LNCaP clone FGC (cell line): ENCODE results near the gene TVP23A.

ENCODE experiments used
- DNase-seq: peaks from one replicate; pipeline ENCODE4 v3.0.0-alpha.2; 2011; ENCODE audit warnings: low read depth
- H3K4me3 ChIP-seq: 2 replicates; pipeline ENCODE4 v1.5.1; 2011; ENCODE audit warnings: mild to moderate bottlenecking, low read depth, low read length, control low read depth
- CTCF ChIP-seq: IDR thresholded peaks from 2 replicates; pipeline ENCODE4 v1.5.1; 2012; ENCODE audit warnings: mild to moderate bottlenecking; ENCODE audit not compliant: control insufficient read depth, insufficient read depth; ENCODE audit errors: extremely low read depth

The TVP23A gene

GRCh38 chr16:10740845-10741208 is 77.8 kb downstream of the TVP23A start:
- no peak for DNase-seq
- H3K4me3 ChIP-seq: no peak overlapping the region
- TF ChIP-seq CTCF: no peak

GRCh38 chr16:10740000-10740844 is 78.4 kb downstream of the TVP23A start:
- DNase-seq: no peak
- TF ChIP-seq CTCF: no peak
- H3K4me3 ChIP-seq: no peak overlapping the region

- no peak for TF ChIP-seq CTCF
- no peak overlapping the region for H3K4me3 ChIP-seq
- no peak for DNase-seq
Observed at GRCh38 chr16:10738231-10739077, 80.1 kb downstream of the TVP23A start.

DNA sequence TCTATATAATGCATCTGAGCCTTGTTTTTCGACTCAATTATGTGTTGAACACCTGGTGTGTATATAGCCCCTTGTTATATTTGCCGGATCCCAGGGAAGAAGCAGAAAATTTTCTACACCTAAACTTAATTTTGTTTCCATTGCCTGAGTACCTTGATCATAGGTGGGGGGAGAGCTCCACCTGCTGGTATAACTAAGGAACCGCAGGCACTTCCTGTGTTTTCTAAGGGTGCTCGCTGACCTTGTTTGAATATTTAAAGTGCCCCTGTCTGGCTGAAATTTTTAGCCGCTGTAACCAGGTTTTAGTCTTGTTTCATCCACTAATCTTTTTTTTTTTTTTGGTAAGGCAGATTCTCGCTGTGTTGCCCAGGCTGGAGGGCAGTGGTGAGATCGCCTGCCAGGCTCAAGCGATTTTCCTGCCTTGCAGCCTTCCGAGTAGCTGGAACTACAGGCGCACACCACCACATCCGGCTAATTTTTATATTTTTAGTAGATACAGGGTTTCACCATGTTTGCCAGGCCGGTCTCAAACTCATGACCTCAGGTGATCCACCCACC is 81.4 kb downstream of the TVP23A start:
- H3K4me3 ChIP-seq: no peak overlapping the region
- peak; percentile 82 for TF ChIP-seq CTCF
- DNase-seq: peak; percentile 22

DNA sequence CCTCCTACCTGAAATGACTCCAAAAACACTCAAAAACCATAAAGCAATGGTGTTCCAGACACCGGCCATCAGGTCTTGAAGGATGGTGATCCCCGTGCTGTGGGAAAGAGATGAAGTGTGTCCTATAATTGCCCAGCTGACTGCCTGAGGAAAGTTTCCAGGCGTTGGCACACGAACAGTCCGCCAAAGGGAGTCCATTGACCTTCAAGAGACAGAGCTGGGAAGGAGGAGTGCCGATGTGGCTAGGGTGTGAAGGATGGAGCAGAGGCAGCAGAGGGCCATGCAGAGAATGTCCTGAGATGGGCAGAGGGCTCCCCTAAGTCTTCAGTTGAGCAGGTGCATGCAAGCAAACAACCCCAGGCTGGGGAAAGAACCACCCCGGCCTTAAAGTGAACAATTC is 86.8 kb downstream of the TVP23A start:
- DNase-seq: no peak
- H3K4me3 ChIP-seq: no peak overlapping the region
- TF ChIP-seq CTCF: no peak

DNA sequence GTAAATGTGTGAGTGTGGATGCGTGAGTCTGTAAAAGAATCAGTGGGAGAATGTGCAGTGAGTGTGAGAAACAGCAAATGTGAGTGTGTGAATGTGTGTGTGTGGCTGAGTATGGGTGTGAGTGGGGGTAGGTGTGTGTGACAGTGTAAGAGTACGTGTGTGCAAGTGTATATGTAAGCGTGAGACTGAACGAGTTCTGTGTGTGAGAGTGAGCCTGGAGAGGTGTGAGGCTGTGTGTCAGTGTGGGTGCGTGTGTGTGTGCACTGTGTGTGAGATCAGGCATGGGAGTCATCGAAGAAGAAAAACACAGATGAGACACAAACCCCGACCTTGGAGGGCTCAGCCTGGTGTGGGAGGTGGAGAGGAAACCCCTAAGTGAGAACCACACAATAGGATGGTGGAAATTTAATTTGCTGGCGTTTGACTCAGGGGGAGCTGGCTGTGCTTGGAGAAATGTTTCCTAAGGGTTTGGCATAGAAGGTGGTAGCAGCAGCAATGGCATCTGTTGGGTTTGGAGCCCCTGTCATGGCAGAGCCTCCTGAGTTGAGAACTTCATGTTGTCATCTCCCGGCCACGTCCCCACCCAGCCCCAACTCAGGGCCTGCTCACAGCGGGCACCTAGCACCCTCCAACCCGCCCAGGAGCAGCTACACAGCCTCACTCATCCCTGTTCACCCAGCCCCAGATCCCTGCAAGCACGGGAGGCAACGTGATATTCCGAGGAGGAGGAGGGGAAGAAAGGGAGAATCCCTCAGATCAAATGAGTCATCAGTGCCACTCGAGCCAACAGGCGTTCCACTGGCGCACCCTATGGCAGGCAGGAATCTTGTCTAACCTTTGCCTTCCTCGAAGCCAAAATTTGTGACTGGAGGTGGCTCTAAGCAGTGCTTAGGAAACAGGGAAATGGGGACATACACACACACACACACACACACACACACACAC is 89.2 kb downstream of the TVP23A start:
- no peak overlapping the region for H3K4me3 ChIP-seq
- peak; percentile 41 for DNase-seq
- TF ChIP-seq CTCF: no peak
